ENCODE measurements around the gene TINCR. TPM values are rescaled to one million over a fixed set of nuclear protein-coding genes. Genes with fewer than 3 reads are reported as not detected.

The TINCR gene
- total RNA-seq, 1 experiment from 2014 or later: 0.85 TPM

- Mint-ChIP-seq H3K36me3 (no peaks in the 10 kb centered on the region), H3K27me3 (ENCODE audit: low read depth) (no peaks in the 10 kb centered on the region), H3K27ac (no peak overlapping the region), H3K4me3 (no peak overlapping the region), H3K9me3 (peaks cover 13% of the 10 kb centered on the region; the same call in 1 of the 2 replicates), H3K4me1 (peaks cover 12% of the 10 kb centered on the region)
- ATAC-seq (no peak), DNase-seq (ENCODE audit: low spot score) (no peak)
- POLR2A ChIA-PET: no interaction called here
- TF ChIP-seq USF2 (CRISPR knock-in tag; IDR thresholded peaks at IDR 0.05): no peak
- no peak for TF ChIP-seq ZSCAN18 (CRISPR knock-in tag; IDR thresholded peaks at IDR 0.05)
- no peak for TF ChIP-seq NR3C1 (CRISPR knock-in tag; conservative IDR thresholded peaks at IDR 0.05; ENCODE audit: low read depth)
- no peak for TF ChIP-seq FOXP1 (CRISPR knock-in tag; IDR thresholded peaks at IDR 0.05; ENCODE audit: borderline replicate concordance)
- TF ChIP-seq ELF4 (CRISPR knock-in tag; IDR thresholded peaks at IDR 0.05; ENCODE audit: low read depth): no peak
- TF ChIP-seq TP53 (CRISPR knock-in tag; IDR thresholded peaks at IDR 0.05): no peak
- TF ChIP-seq NFE2L1 (CRISPR knock-in tag; IDR thresholded peaks at IDR 0.05): no peak
- no peak for TF ChIP-seq NR2C2 (CRISPR knock-in tag; IDR thresholded peaks at IDR 0.05)
- CTCF ChIA-PET: no interaction called here
Measured at GRCh38 chr19:5575590-5575989, 7.8 kb upstream of the TINCR start.

- DNase-seq (ENCODE audit: low spot score) (no peak), ATAC-seq (no peak)
- H3K27ac Mint-ChIP-seq: no peak overlapping the region
- peaks cover 13% of the 10 kb centered on the region; the same call in 1 of the 2 replicates for H3K9me3 Mint-ChIP-seq
- ChIA-PET POLR2A (no interaction called here), CTCF (interaction anchor here (1.2 to 1.8 kb wide), 3 partner anchors 11 to 50 kb away, joined by 3 to 6 read pairs (median 6); no protein-coding TSS in a partner anchor)
- TF ChIP-seq ZNF671 (CRISPR knock-in tag; IDR thresholded peaks at IDR 0.05) (no peak), KAT7 (CRISPR knock-in tag; IDR thresholded peaks at IDR 0.05; ENCODE audit: borderline replicate concordance) (no peak), FOXK1 (CRISPR knock-in tag; IDR thresholded peaks at IDR 0.05) (no peak), ATF6 (CRISPR knock-in tag; IDR thresholded peaks at IDR 0.05) (no peak), ATF1 (CRISPR knock-in tag; IDR thresholded peaks at IDR 0.05) (no peak), E2F5 (CRISPR knock-in tag; IDR thresholded peaks at IDR 0.05) (no peak), ZNF219 (CRISPR knock-in tag; IDR thresholded peaks at IDR 0.05; ENCODE audit: borderline replicate concordance) (no peak), SMAD4 (CRISPR knock-in tag; IDR thresholded peaks at IDR 0.05) (no peak), MLX (CRISPR knock-in tag; IDR thresholded peaks at IDR 0.05) (no peak), ZNF138 (CRISPR knock-in tag; conservative IDR thresholded peaks at IDR 0.05) (no peak), ATF3 (CRISPR knock-in tag; conservative IDR thresholded peaks at IDR 0.05) (no peak), ZSCAN18 (CRISPR knock-in tag; IDR thresholded peaks at IDR 0.05) (no peak)
- peaks cover 2% of the 10 kb centered on the region for H3K4me1 Mint-ChIP-seq
- no peak overlapping the region for H3K4me3 Mint-ChIP-seq
- H3K36me3 Mint-ChIP-seq: no peaks in the 10 kb centered on the region
- H3K27me3 Mint-ChIP-seq (ENCODE audit: low read depth): peaks cover 16% of the 10 kb centered on the region; the same call in 1 of the 2 replicates
Measured at GRCh38 chr19:5572556-5573286, 5.0 kb upstream of the TINCR start.

Measured in WTC11 (cell line).